HEK293 (cell line): ENCODE data around the gene SREBF1.
A peak's percentile ranks its signal among the peaks of the same experiment; 100 is the strongest.

Source experiments
- BCL11A ChIP-seq: fragments of 450-650 bp; formaldehyde crosslinking; IDR thresholded peaks from 2 replicates; pipeline ENCODE4 v1.5.1; 2016; ENCODE audit warnings: low read depth, missing biosample characterization, missing genetic modification characterization
- PRDM1 ChIP-seq: fragments of 450-650 bp; formaldehyde crosslinking; IDR thresholded peaks from 2 replicates; pipeline ENCODE4; 2016; ENCODE audit warnings: missing biosample characterization, missing genetic modification characterization
- PRDM10 ChIP-seq: fragments of 450-650 bp; formaldehyde crosslinking; IDR thresholded peaks from 2 replicates; pipeline ENCODE4 v1.5.1; 2016; ENCODE audit warnings: missing biosample characterization, missing genetic modification characterization
- REPIN1 ChIP-seq: fragments of 450-650 bp; formaldehyde crosslinking; IDR thresholded peaks from 2 replicates; pipeline ENCODE4 v1.5.1; 2017; ENCODE audit warnings: missing biosample characterization, missing genetic modification characterization, low read depth
- ZBTB20 ChIP-seq: fragments of 450-650 bp; formaldehyde crosslinking; IDR thresholded peaks from 2 replicates; pipeline ENCODE4 v1.5.1; 2016; ENCODE audit warnings: missing biosample characterization, missing genetic modification characterization
- ZNF10 ChIP-seq: fragments of 450-650 bp; formaldehyde crosslinking; IDR thresholded peaks from 2 replicates; pipeline ENCODE4 v1.5.1; 2017; ENCODE audit warnings: missing biosample characterization, missing genetic modification characterization
- ZNF157 ChIP-seq: fragments of 450-650 bp; formaldehyde crosslinking; IDR thresholded peaks from 2 replicates; pipeline ENCODE4 v1.5.1; 2016; ENCODE audit warnings: missing biosample characterization, missing genetic modification characterization
- ZNF19 ChIP-seq: fragments of 450-650 bp; formaldehyde crosslinking; IDR thresholded peaks from 2 replicates; pipeline ENCODE4; 2016; ENCODE audit warnings: missing biosample characterization, missing genetic modification characterization, low read depth
- ZNF202 ChIP-seq: fragments of 450-650 bp; formaldehyde crosslinking; IDR thresholded peaks from 2 replicates; pipeline ENCODE4 v1.5.1; 2016; ENCODE audit warnings: missing biosample characterization, missing genetic modification characterization, borderline replicate concordance
- ZNF26 ChIP-seq: fragments of 450-650 bp; formaldehyde crosslinking; IDR thresholded peaks from 2 replicates; pipeline ENCODE4 v1.5.1; 2016; ENCODE audit warnings: missing biosample characterization, missing genetic modification characterization
- ZNF404 ChIP-seq: fragments of 450-650 bp; formaldehyde crosslinking; IDR thresholded peaks from 2 replicates; pipeline ENCODE4 v1.5.1; 2017; ENCODE audit warnings: missing biosample characterization, missing genetic modification characterization
- ZNF416 ChIP-seq: fragments of 450-650 bp; formaldehyde crosslinking; IDR thresholded peaks from 2 replicates; pipeline ENCODE4 v1.5.1; 2016; ENCODE audit warnings: missing biosample characterization, missing genetic modification characterization
- ZNF423 ChIP-seq: fragments of 450-650 bp; formaldehyde crosslinking; IDR thresholded peaks from 2 replicates; pipeline ENCODE4 v1.5.1; 2016; ENCODE audit warnings: missing biosample characterization, missing genetic modification characterization
- ZNF488 ChIP-seq: fragments of 450-650 bp; formaldehyde crosslinking; IDR thresholded peaks from 2 replicates; pipeline ENCODE4 v1.5.1; 2016; ENCODE audit warnings: missing biosample characterization, missing genetic modification characterization
- ZNF529 ChIP-seq: fragments of 450-650 bp; formaldehyde crosslinking; IDR thresholded peaks from 2 replicates; pipeline ENCODE4 v1.5.1; 2017; ENCODE audit warnings: missing genetic modification characterization, missing biosample characterization; ENCODE audit not compliant: insufficient replicate concordance
- ZNF558 ChIP-seq: fragments of 450-650 bp; formaldehyde crosslinking; IDR thresholded peaks from 2 replicates; pipeline ENCODE4 v1.5.1; 2016; ENCODE audit warnings: missing biosample characterization, missing genetic modification characterization
- ZNF561 ChIP-seq: fragments of 450-650 bp; IDR thresholded peaks from 2 replicates; pipeline ENCODE4 v1.5.1; 2018; ENCODE audit warnings: missing biosample characterization, missing genetic modification characterization, borderline replicate concordance
- ZNF658 ChIP-seq: fragments of 450-650 bp; formaldehyde crosslinking; IDR thresholded peaks from 2 replicates; pipeline ENCODE4; 2016; ENCODE audit warnings: missing biosample characterization, missing genetic modification characterization
- ZSCAN16 ChIP-seq: fragments of 450-650 bp; formaldehyde crosslinking; IDR thresholded peaks from 2 replicates; pipeline ENCODE4 v1.5.1; 2016; ENCODE audit warnings: missing biosample characterization, missing genetic modification characterization
- ZSCAN30 ChIP-seq: fragments of 450-650 bp; IDR thresholded peaks from 2 replicates; pipeline ENCODE4 v1.5.1; 2018; ENCODE audit warnings: missing biosample characterization, mild to moderate bottlenecking, missing genetic modification characterization, moderate library complexity
- TF ChIP-seq, protein P1 (sequence below): fragments of 450-650 bp; formaldehyde crosslinking; IDR thresholded peaks from 2 replicates; pipeline ENCODE4 v1.5.1; 2016; ENCODE audit warnings: missing biosample characterization, missing genetic modification characterization
- TF ChIP-seq, protein P2 (sequence below): fragments of 450-650 bp; formaldehyde crosslinking; conservative IDR thresholded peaks from 2 replicates; pipeline ENCODE4 v1.5.1; 2016; ENCODE audit warnings: low read depth, missing biosample characterization, missing genetic modification characterization
- TF ChIP-seq, protein P3 (sequence below): fragments of 450-650 bp; formaldehyde crosslinking; IDR thresholded peaks from 2 replicates; pipeline ENCODE4 v1.5.1; 2016; ENCODE audit warnings: missing biosample characterization, missing genetic modification characterization
- TF ChIP-seq, protein P4 (sequence below): fragments of 450-650 bp; formaldehyde crosslinking; IDR thresholded peaks from 2 replicates; pipeline ENCODE4 v1.5.1; 2017; ENCODE audit warnings: missing biosample characterization, missing genetic modification characterization

SREBF1 gene

DNA sequence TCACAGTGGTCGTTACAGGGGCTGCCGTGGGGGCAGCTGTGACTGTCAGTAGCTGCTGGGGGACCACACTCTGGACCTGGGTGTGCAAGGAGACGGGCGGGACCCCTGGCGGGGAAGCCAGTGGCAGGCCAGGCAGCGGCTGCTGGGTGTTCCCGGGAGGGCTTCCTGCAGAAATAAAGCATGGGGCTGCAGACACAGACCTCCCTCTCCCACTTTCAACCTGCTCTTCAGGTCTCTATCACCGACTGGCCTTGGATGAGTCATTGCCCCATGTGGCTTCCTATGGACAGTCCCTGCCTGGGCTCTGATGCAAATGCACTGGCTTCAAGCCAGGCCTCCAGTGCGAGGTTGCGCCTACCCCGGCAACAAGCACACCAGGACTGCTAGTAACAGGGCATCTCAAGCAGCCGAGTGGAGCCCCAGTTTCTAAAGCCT is 17.2 kb downstream of the SREBF1 start (continued):
- TF ChIP-seq, protein P1, sequence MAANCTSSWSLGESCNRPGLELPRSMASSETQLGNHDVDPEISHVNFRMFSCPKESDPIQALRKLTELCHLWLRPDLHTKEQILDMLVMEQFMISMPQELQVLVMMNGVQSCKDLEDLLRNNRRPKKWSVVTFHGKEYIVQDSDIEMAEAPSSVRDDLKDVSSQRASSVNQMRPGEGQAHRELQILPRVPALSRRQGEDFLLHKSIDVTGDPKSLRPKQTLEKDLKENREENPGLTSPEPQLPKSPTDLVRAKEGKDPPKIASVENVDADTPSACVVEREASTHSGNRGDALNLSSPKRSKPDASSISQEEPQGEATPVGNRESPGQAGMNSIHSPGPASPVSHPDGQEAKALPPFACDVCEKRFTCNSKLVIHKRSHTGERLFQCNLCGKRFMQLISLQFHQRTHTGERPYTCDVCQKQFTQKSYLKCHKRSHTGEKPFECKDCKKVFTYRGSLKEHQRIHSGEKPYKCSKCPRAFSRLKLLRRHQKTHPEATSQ = no peak
- TF ChIP-seq ZNF10 (tag by site-specific recombination) (no peak), ZNF202 (tag by site-specific recombination) (no peak), PRDM10 (peak; percentile 23; the same call in 1 of the 2 replicates), ZNF416 (tag by site-specific recombination) (no peak), ZNF26 (tag by site-specific recombination) (no peak), ZNF157 (tag by site-specific recombination) (no peak), ZSCAN30 (tag by site-specific recombination) (no peak), ZNF658 (tag by site-specific recombination) (no peak), ZNF404 (tag by site-specific recombination) (no peak), BCL11A (tag by site-specific recombination) (peak; percentile 48; the same call in 1 of the 2 replicates), ZBTB20 (tag by site-specific recombination) (no peak), ZNF19 (tag by site-specific recombination) (no peak), ZNF488 (no peak), ZNF423 (no peak), ZSCAN16 (tag by site-specific recombination) (no peak), PRDM1 (tag by site-specific recombination) (no peak), REPIN1 (tag by site-specific recombination) (no peak), ZNF529 (tag by site-specific recombination) (no peak), ZNF558 (tag by site-specific recombination) (no peak), ZNF561 (tag by site-specific recombination) (no peak)
- TF ChIP-seq, protein P2, sequence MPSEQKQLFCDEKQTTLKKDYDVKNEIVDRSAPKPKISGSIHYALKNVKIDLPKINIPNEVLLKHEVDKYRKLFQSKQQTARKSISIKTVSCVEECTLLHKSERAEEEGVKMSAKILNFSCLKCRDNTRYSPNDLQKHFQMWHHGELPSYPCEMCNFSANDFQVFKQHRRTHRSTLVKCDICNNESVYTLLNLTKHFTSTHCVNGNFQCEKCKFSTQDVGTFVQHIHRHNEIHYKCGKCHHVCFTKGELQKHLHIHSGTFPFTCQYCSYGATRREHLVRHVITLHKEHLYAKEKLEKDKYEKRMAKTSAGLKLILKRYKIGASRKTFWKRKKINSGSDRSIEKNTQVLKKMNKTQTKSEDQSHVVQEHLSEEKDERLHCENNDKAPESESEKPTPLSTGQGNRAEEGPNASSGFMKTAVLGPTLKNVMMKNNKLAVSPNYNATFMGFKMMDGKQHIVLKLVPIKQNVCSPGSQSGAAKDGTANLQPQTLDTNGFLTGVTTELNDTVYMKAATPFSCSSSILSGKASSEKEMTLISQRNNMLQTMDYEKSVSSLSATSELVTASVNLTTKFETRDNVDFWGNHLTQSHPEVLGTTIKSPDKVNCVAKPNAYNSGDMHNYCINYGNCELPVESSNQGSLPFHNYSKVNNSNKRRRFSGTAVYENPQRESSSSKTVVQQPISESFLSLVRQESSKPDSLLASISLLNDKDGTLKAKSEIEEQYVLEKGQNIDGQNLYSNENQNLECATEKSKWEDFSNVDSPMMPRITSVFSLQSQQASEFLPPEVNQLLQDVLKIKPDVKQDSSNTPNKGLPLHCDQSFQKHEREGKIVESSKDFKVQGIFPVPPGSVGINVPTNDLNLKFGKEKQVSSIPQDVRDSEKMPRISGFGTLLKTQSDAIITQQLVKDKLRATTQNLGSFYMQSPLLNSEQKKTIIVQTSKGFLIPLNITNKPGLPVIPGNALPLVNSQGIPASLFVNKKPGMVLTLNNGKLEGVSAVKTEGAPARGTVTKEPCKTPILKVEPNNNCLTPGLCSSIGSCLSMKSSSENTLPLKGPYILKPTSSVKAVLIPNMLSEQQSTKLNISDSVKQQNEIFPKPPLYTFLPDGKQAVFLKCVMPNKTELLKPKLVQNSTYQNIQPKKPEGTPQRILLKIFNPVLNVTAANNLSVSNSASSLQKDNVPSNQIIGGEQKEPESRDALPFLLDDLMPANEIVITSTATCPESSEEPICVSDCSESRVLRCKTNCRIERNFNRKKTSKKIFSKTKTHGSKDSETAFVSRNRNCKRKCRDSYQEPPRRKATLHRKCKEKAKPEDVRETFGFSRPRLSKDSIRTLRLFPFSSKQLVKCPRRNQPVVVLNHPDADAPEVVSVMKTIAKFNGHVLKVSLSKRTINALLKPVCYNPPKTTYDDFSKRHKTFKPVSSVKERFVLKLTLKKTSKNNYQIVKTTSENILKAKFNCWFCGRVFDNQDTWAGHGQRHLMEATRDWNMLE (tag by site-specific recombination) = no peak
- TF ChIP-seq, protein P3, sequence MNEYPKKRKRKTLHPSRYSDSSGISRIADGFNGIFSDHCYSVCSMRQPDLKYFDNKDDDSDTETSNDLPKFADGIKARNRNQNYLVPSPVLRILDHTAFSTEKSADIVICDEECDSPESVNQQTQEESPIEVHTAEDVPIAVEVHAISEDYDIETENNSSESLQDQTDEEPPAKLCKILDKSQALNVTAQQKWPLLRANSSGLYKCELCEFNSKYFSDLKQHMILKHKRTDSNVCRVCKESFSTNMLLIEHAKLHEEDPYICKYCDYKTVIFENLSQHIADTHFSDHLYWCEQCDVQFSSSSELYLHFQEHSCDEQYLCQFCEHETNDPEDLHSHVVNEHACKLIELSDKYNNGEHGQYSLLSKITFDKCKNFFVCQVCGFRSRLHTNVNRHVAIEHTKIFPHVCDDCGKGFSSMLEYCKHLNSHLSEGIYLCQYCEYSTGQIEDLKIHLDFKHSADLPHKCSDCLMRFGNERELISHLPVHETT = no peak
- TF ChIP-seq, protein P4, sequence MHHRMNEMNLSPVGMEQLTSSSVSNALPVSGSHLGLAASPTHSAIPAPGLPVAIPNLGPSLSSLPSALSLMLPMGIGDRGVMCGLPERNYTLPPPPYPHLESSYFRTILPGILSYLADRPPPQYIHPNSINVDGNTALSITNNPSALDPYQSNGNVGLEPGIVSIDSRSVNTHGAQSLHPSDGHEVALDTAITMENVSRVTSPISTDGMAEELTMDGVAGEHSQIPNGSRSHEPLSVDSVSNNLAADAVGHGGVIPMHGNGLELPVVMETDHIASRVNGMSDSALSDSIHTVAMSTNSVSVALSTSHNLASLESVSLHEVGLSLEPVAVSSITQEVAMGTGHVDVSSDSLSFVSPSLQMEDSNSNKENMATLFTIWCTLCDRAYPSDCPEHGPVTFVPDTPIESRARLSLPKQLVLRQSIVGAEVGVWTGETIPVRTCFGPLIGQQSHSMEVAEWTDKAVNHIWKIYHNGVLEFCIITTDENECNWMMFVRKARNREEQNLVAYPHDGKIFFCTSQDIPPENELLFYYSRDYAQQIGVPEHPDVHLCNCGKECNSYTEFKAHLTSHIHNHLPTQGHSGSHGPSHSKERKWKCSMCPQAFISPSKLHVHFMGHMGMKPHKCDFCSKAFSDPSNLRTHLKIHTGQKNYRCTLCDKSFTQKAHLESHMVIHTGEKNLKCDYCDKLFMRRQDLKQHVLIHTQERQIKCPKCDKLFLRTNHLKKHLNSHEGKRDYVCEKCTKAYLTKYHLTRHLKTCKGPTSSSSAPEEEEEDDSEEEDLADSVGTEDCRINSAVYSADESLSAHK (tag by site-specific recombination) = no peak
